HUES64 (cell line): ENCODE results near the gene CLASP1.

ENCODE experiments used
- H3K27ac ChIP-seq: 2 replicates; pipeline ENCODE4 v1.7.0; 2013; ENCODE audit warnings: low read depth, low read length, inconsistent platforms
- H3K27me3 ChIP-seq: 2 replicates; pipeline ENCODE4 v1.6.1; 2013; ENCODE audit warnings: mild to moderate bottlenecking, low read length; ENCODE audit not compliant: insufficient read depth
- H3K36me3 ChIP-seq: 2 replicates; pipeline ENCODE4 v1.6.1; 2013; ENCODE audit warnings: mild to moderate bottlenecking, low read length; ENCODE audit not compliant: insufficient read depth
- H3K4me1 ChIP-seq: 2 replicates; pipeline ENCODE4 v1.6.1; 2013; ENCODE audit warnings: mild to moderate bottlenecking, low read length, moderate library complexity; ENCODE audit not compliant: insufficient read depth
- H3K4me3 ChIP-seq: 2 replicates; pipeline ENCODE4 v1.5.1; 2013; ENCODE audit warnings: mild to moderate bottlenecking, low read length, moderate library complexity
- H3K9ac ChIP-seq: 2 replicates; pipeline ENCODE4 v1.6.1; 2013; ENCODE audit warnings: mild to moderate bottlenecking, low read depth, low read length
- H3K9me3 ChIP-seq: 2 replicates; pipeline ENCODE4 v1.6.1; 2013; ENCODE audit warnings: low read depth, low read length; ENCODE audit not compliant: insufficient read depth
- WGBS: fragments of 150-250, 120-280 bp; methylation state at CpG from one replicate; pipeline ENCODE4 v1.1.7; 2013; ENCODE audit warnings: missing lambda C conversion rate; 5-methylcytosine and 5-hydroxymethylcytosine counted together

Gene CLASP1

GRCh38 chr2:121536347-121536746, 112.9 kb downstream of the CLASP1 start:
- no peaks in the 10 kb centered on the region for H3K36me3 ChIP-seq
- H3K4me3 ChIP-seq, result no peak overlapping the region
- no peaks in the 10 kb centered on the region for H3K27me3 ChIP-seq
- H3K9me3 ChIP-seq, result no peaks in the 10 kb centered on the region
- H3K27ac ChIP-seq, result no peak overlapping the region
- WGBS, result no CpG with 5 or more reads among the region's 1 CpG
- H3K4me1 ChIP-seq, result peaks cover 20% of the 10 kb centered on the region
- H3K9ac ChIP-seq, result no peak overlapping the region

- Histone ChIP-seq H3K36me3 (no peaks in the 10 kb centered on the region), H3K27ac (no peak overlapping the region), H3K4me3 (no peak overlapping the region), H3K4me1 (peaks cover 27% of the 10 kb centered on the region), H3K9me3 (no peaks in the 10 kb centered on the region), H3K27me3 (no peaks in the 10 kb centered on the region), H3K9ac (no peak overlapping the region)
Measured at GRCh38 chr2:121534007-121534406, 115.3 kb downstream of the CLASP1 start.

GRCh38 chr2:121532894-121533293, 116.4 kb downstream of the CLASP1 start:
- Histone ChIP-seq H3K36me3 (peaks cover 2% of the 10 kb centered on the region), H3K27ac (no peak overlapping the region), H3K4me1 (peaks cover 32% of the 10 kb centered on the region), H3K9me3 (no peaks in the 10 kb centered on the region), H3K9ac (no peak overlapping the region), H3K4me3 (no peak overlapping the region), H3K27me3 (no peaks in the 10 kb centered on the region)
- 71% methylated on average over 6 of the region's 6 CpGs for WGBS

GRCh38 chr2:121532347-121532766, 116.9 kb downstream of the CLASP1 start:
- Histone ChIP-seq H3K4me3 (no peak overlapping the region), H3K9ac (no peak overlapping the region), H3K36me3 (peaks cover 8% of the 10 kb centered on the region), H3K4me1 (peaks cover 32% of the 10 kb centered on the region), H3K27ac (no peak overlapping the region), H3K27me3 (no peaks in the 10 kb centered on the region), H3K9me3 (no peaks in the 10 kb centered on the region)
- 75% methylated on average over 4 of the region's 4 CpGs for WGBS

- Histone ChIP-seq H3K36me3 (peaks cover 23% of the 10 kb centered on the region), H3K9ac (peak overlapping the region; percentile 92), H3K27me3 (no peaks in the 10 kb centered on the region), H3K4me3 (peak overlapping the region; percentile 96), H3K9me3 (no peaks in the 10 kb centered on the region), H3K27ac (peak overlapping the region; percentile 98), H3K4me1 (peaks cover 32% of the 10 kb centered on the region)
- under 1% methylated on average over 46 of the region's 46 CpGs for WGBS
Measured at GRCh38 chr2:121530212-121530705, 119.0 kb downstream of the CLASP1 start.

- H3K4me1 ChIP-seq, result peaks cover 32% of the 10 kb centered on the region
Measured at GRCh38 chr2:121529439-121530211, 119.6 kb downstream of the CLASP1 start.

GRCh38 chr2:121527009-121527682, 122.1 kb downstream of the CLASP1 start:
- Histone ChIP-seq H3K4me1 (peaks cover 16% of the 10 kb centered on the region), H3K27me3 (no peaks in the 10 kb centered on the region), H3K27ac (no peak overlapping the region), H3K36me3 (peaks cover 42% of the 10 kb centered on the region), H3K4me3 (no peak overlapping the region), H3K9ac (no peak overlapping the region), H3K9me3 (no peaks in the 10 kb centered on the region)
- 98% methylated on average over 3 of the region's 3 CpGs for WGBS

More at GRCh38 chr2:121529439-121530211, 119.6 kb downstream of the CLASP1 start:
- peak overlapping the region; percentile 92 for H3K9ac ChIP-seq
- peaks cover 24% of the 10 kb centered on the region for H3K36me3 ChIP-seq
- peak overlapping the region; percentile 98 for H3K27ac ChIP-seq
- H3K4me3 ChIP-seq, result peak overlapping the region; percentile 96
- WGBS, result 17% methylated on average over 19 of the region's 19 CpGs
- no peaks in the 10 kb centered on the region for H3K9me3 ChIP-seq
- H3K27me3 ChIP-seq, result no peaks in the 10 kb centered on the region

GRCh38 chr2:121524685-121525425, 124.4 kb downstream of the CLASP1 start:
- no peak overlapping the region for H3K9ac ChIP-seq
- H3K4me3 ChIP-seq, result no peak overlapping the region
- peaks cover 12% of the 10 kb centered on the region for H3K4me1 ChIP-seq
- no peak overlapping the region for H3K27ac ChIP-seq
- H3K9me3 ChIP-seq, result no peaks in the 10 kb centered on the region
- peaks cover 46% of the 10 kb centered on the region for H3K36me3 ChIP-seq
- no peaks in the 10 kb centered on the region for H3K27me3 ChIP-seq
- 75% methylated on average over 9 of the region's 9 CpGs for WGBS

GRCh38 chr2:121521359-121521758, 127.9 kb downstream of the CLASP1 start:
- Histone ChIP-seq H3K27ac (no peak overlapping the region), H3K27me3 (no peaks in the 10 kb centered on the region), H3K4me3 (no peak overlapping the region), H3K36me3 (peaks cover 43% of the 10 kb centered on the region), H3K9ac (no peak overlapping the region), H3K9me3 (no peaks in the 10 kb centered on the region), H3K4me1 (no peaks in the 10 kb centered on the region; the same call in 1 of the 2 replicates)
- 95% methylated on average over 10 of the region's 10 CpGs for WGBS

GRCh38 chr2:121520641-121520994, 128.6 kb downstream of the CLASP1 start:
- WGBS, result 87% methylated on average over 3 of the region's 3 CpGs

More at GRCh38 chr2:121520641-121520994, 128.6 kb downstream of the CLASP1 start:
- Histone ChIP-seq H3K9ac (no peak overlapping the region), H3K4me1 (no peaks in the 10 kb centered on the region; the same call in 1 of the 2 replicates), H3K4me3 (no peak overlapping the region), H3K36me3 (peaks cover 40% of the 10 kb centered on the region), H3K27ac (no peak overlapping the region), H3K27me3 (no peaks in the 10 kb centered on the region), H3K9me3 (no peaks in the 10 kb centered on the region)
